ENCODE results near the gene MZF1.

MZF1 gene

DNA sequence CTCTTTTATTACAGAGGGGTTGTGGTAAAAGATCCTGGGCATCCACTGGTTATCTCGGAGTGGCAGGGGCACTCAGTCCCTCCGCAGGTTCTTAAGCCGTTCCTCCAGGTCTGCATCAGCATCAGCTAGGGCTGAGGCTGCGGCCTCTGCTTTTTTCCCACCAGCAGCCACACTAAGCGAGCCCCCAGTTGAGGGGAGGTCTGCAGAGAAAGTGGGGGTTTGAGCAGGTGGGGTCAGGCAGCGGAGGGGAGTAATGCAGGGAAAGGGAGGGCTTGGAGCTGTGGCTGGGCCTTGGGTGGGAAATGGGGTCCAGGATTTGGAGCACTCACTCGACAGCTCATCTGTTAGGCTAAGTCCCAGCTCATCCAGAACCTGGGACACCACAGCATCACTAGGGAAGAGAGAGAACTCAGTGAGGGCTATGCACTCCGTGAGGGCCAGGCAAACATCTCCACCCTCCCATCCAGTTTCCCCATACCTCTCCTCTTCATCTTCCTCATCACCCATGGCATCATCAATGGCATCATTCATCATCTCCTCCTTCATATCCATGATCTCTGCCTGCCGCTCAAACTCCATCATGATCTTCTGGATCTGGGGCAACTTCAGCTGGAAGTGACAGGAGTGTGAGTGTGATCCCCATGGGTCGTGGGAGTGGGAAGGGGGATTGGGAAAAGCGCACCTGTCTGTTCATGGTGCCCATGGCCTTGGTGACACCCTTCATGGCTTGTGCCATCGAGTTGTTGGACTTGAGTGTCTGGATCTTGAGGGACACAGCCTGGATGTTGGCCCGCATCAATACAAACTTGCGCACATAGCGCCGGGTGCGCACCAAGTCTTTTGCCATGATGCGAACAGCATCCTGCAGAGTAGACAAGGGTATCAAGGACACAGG lies 21.3 kb downstream of the MZF1 start:
- no peaks in the 10 kb centered on the region for H3K27me3 ChIP-seq (ENCODE audit: insufficient read depth, low read length)
- 95% methylated on average over 18 of the region's 18 CpGs for WGBS
- H3K4me3 ChIP-seq (ENCODE audit: low read length) = no peak overlapping the region
- H3K36me3 ChIP-seq (ENCODE audit: insufficient read depth, low read length) = peaks cover 69% of the 10 kb centered on the region
- no peak overlapping the region for H3K27ac ChIP-seq (ENCODE audit: low read depth, low read length)
- no peaks in the 10 kb centered on the region for H3K4me1 ChIP-seq (ENCODE audit: insufficient read depth, low read length)
- H3K9me3 ChIP-seq (ENCODE audit: insufficient read depth, low read depth, low read length) = no peaks in the 10 kb centered on the region
- H3K9ac ChIP-seq (ENCODE audit: low read depth, low read length) = no peak overlapping the region

DNA sequence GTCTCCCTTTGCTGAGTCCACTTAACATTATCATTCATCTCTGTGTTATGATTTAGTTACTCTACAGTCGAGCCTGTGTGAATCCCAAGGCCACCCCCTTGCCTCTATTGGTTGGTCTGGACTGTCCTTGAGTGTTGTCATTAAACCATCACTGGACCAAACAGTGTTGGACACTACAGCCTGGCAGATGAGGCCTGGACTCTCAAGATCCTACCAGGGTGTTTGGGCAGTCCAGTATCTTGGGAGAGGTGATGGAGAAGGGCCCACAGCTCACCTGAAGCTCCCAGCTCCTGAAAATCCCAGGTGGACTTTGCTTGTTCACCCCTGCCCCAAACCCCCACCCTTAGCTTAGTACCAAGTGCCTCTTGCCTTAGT lies 22.0 kb downstream of the MZF1 start:
- peaks cover 69% of the 10 kb centered on the region for H3K36me3 ChIP-seq (ENCODE audit: insufficient read depth, low read length)
- no peak overlapping the region for H3K4me3 ChIP-seq (ENCODE audit: low read length)
- no peak overlapping the region for H3K27ac ChIP-seq (ENCODE audit: low read depth, low read length)
- no peaks in the 10 kb centered on the region for H3K27me3 ChIP-seq (ENCODE audit: insufficient read depth, low read length)
- H3K4me1 ChIP-seq (ENCODE audit: insufficient read depth, low read length) = peaks cover 7% of the 10 kb centered on the region; the same call in 1 of the 2 replicates
- no peak overlapping the region for H3K9ac ChIP-seq (ENCODE audit: low read depth, low read length)
- no peaks in the 10 kb centered on the region for H3K9me3 ChIP-seq (ENCODE audit: insufficient read depth, low read depth, low read length)
- WGBS = 87% methylated on average over 1 of the region's 1 CpG

- 96% methylated on average over 13 of the region's 13 CpGs for WGBS
- Histone ChIP-seq H3K9ac (ENCODE audit: low read depth, low read length) (no peak overlapping the region), H3K27ac (ENCODE audit: low read depth, low read length) (no peak overlapping the region), H3K9me3 (ENCODE audit: insufficient read depth, low read depth, low read length) (no peaks in the 10 kb centered on the region), H3K27me3 (ENCODE audit: insufficient read depth, low read length) (no peaks in the 10 kb centered on the region), H3K4me1 (ENCODE audit: insufficient read depth, low read length) (peaks cover 7% of the 10 kb centered on the region; the same call in 1 of the 2 replicates), H3K36me3 (ENCODE audit: insufficient read depth, low read length) (peaks cover 72% of the 10 kb centered on the region), H3K4me3 (ENCODE audit: low read length) (no peak overlapping the region)
These were observed 22.6 kb downstream of the MZF1 start for GRCh38 chr19:58550362-58551122.

DNA sequence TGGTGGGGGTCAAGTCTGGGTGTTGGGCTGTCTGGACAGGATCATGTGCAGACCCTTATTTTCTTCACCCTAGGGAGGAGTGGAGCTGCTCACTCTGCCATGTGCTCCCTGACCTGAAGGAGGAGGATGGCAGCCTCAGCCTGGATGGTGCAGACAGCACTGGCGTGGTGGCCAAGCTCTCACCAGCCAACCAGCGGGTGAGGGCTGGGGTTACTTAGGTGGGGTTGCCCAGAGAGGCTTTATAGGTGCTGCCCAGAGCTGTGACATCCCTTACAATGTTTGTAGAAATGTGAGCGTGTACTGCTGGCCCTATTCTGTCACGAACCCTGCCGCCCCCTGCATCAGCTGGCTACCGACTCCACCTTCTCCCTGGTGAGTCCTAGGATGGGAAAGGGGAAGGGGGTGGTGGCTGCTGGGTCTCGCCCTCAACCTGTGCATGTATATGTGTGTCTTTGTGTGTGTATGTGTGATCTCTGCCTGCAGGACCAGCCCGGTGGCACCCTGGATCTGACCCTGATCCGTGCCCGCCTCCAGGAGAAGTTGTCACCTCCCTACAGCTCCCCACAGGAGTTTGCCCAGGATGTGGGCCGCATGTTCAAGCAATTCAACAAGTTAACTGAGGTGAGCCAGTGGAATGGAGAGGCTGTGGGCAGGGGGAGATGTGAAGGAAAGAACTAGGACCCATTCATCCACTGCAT lies 23.3 kb downstream of the MZF1 start:
- Histone ChIP-seq H3K27me3 (ENCODE audit: insufficient read depth, low read length) (no peaks in the 10 kb centered on the region), H3K36me3 (ENCODE audit: insufficient read depth, low read length) (peaks cover 74% of the 10 kb centered on the region), H3K4me3 (ENCODE audit: low read length) (no peak overlapping the region), H3K4me1 (ENCODE audit: insufficient read depth, low read length) (peaks cover 7% of the 10 kb centered on the region; the same call in 1 of the 2 replicates), H3K9ac (ENCODE audit: low read depth, low read length) (no peak overlapping the region), H3K27ac (ENCODE audit: low read depth, low read length) (no peak overlapping the region), H3K9me3 (ENCODE audit: insufficient read depth, low read depth, low read length) (no peaks in the 10 kb centered on the region)
- WGBS = 96% methylated on average over 11 of the region's 11 CpGs

DNA sequence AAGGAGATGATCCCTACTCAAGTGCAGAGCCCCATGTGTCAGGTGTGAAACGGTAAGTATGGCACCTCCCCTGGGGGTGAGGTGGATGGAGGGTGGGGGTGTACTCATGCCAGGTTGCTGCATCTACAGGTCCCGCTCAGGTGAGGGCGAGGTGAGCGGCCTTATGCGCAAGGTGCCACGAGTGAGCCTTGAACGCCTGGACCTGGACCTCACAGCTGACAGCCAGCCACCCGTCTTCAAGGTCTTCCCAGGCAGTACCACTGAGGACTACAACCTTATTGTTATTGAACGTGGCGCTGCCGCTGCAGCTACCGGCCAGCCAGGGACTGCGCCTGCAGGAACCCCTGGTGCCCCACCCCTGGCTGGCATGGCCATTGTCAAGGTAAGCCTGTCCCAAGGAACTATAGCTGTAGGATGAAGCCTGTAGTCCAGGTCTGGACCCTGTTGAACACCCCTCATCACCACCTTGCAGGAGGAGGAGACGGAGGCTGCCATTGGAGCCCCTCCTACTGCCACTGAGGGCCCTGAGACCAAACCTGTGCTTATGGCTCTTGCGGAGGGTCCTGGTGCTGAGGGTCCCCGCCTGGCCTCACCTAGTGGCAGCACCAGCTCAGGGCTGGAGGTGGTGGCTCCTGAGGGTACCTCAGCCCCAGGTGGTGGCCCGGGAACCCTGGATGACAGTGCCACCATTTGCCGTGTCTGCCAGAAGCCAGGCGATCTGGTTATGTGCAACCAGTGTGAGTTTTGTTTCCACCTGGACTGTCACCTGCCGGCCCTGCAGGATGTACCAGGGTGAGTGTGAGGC lies 24.1 kb downstream of the MZF1 start:
- Histone ChIP-seq H3K4me1 (ENCODE audit: insufficient read depth, low read length) (peaks cover 7% of the 10 kb centered on the region; the same call in 1 of the 2 replicates), H3K4me3 (ENCODE audit: low read length) (no peak overlapping the region), H3K27ac (ENCODE audit: low read depth, low read length) (no peak overlapping the region), H3K36me3 (ENCODE audit: insufficient read depth, low read length) (peaks cover 74% of the 10 kb centered on the region), H3K9me3 (ENCODE audit: insufficient read depth, low read depth, low read length) (no peaks in the 10 kb centered on the region), H3K27me3 (ENCODE audit: insufficient read depth, low read length) (no peaks in the 10 kb centered on the region), H3K9ac (ENCODE audit: low read depth, low read length) (no peak overlapping the region)
- WGBS = 97% methylated on average over 20 of the region's 20 CpGs

DNA sequence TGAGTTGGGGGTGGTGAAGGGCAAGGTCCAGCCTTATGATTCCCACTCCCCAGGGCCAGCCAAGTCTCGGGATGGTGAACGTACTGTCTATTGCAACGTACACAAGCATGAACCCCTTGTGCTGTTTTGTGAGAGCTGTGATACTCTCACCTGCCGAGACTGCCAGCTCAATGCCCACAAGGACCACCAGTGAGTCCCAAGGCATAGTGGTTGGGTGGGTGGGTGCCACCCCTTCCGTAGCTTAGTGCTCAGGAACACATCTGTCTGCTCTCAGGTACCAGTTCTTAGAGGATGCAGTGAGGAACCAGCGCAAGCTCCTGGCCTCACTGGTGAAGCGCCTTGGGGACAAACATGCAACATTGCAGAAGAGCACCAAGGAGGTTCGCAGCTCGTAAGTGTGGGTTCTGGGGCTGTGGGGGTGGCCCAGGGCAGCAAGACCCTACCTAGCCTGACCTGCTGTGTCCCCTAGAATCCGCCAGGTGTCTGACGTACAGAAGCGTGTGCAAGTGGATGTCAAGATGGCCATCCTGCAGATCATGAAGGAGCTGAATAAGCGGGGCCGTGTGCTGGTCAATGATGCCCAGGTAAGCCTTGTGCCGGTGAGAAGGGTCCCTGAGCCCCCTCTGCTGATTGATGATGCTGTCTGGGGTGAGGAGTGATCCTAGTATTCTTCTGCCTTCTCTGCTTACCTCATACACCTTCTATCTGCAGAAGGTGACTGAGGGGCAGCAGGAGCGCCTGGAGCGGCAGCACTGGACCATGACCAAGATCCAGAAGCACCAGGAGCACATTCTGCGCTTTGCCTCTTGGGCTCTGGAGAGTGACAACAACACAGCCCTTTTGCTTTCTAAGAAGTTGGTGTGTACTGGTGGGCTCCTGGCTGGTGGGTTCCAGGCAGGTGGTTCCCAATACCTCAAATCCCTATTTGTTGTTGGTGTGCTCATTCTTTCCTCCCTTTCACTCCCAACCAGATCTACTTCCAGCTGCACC lies 25.5 kb downstream of the MZF1 start:
- H3K4me3 ChIP-seq (ENCODE audit: low read length) = no peak overlapping the region
- 96% methylated on average over 18 of the region's 18 CpGs for WGBS
- H3K36me3 ChIP-seq (ENCODE audit: insufficient read depth, low read length) = peaks cover 71% of the 10 kb centered on the region

DNA sequence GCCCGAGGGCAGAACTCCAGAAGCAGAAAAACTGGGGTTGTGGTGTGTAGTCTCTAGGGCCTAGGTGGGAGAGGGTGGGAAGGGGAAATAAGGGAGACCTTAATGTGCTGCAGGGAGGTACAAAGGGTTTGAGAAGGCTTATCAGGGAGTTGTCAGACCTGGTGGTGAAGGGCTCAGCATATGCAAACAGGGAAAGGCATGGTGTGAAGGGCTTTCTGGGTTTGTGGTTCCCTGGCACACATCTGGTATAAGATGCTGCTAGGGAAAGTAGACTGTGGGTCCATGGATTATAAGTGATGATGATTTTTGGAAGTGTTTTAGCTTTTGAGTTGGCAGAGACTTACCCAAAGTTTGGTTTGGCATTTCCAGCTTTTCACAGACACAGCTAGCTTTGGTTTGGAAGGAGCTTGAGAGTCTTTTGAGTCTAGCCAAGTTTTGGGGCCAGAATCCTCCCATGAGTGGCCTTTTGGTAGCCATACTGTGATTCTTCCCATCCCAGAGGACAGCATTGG lies 27.1 kb downstream of the MZF1 start:
- Histone ChIP-seq H3K4me3 (ENCODE audit: low read length) (peak overlapping the region; percentile 100), H3K27me3 (ENCODE audit: insufficient read depth, low read length) (peaks cover 13% of the 10 kb centered on the region), H3K36me3 (ENCODE audit: insufficient read depth, low read length) (peaks cover 57% of the 10 kb centered on the region), H3K27ac (ENCODE audit: low read depth, low read length) (no peak overlapping the region), H3K4me1 (ENCODE audit: insufficient read depth, low read length) (peaks cover 7% of the 10 kb centered on the region; the same call in 1 of the 2 replicates), H3K9ac (ENCODE audit: low read depth, low read length) (peak overlapping the region; percentile 98), H3K9me3 (ENCODE audit: insufficient read depth, low read depth, low read length) (no peaks in the 10 kb centered on the region)
- 34% methylated on average over 1 of the region's 1 CpG for WGBS

More for the DNA sequence above, 25.5 kb downstream of the MZF1 start:
- peaks cover 7% of the 10 kb centered on the region; the same call in 1 of the 2 replicates for H3K4me1 ChIP-seq (ENCODE audit: insufficient read depth, low read length)
- peaks cover 2% of the 10 kb centered on the region for H3K27me3 ChIP-seq (ENCODE audit: insufficient read depth, low read length)
- H3K9ac ChIP-seq (ENCODE audit: low read depth, low read length) = no peak overlapping the region
- H3K9me3 ChIP-seq (ENCODE audit: insufficient read depth, low read depth, low read length) = no peaks in the 10 kb centered on the region
- no peak overlapping the region for H3K27ac ChIP-seq (ENCODE audit: low read depth, low read length)

- peak overlapping the region; percentile 100 for H3K4me3 ChIP-seq (ENCODE audit: low read length)
- no peaks in the 10 kb centered on the region for H3K9me3 ChIP-seq (ENCODE audit: insufficient read depth, low read depth, low read length)
- peak overlapping the region; percentile 98 for H3K9ac ChIP-seq (ENCODE audit: low read depth, low read length)
- peaks cover 51% of the 10 kb centered on the region for H3K36me3 ChIP-seq (ENCODE audit: insufficient read depth, low read length)
- H3K27ac ChIP-seq (ENCODE audit: low read depth, low read length) = peak overlapping the region; percentile 77; the same call in 1 of the 2 replicates
- peaks cover 7% of the 10 kb centered on the region; the same call in 1 of the 2 replicates for H3K4me1 ChIP-seq (ENCODE audit: insufficient read depth, low read length)
- 10% methylated on average over 21 of the region's 21 CpGs for WGBS
- peaks cover 15% of the 10 kb centered on the region for H3K27me3 ChIP-seq (ENCODE audit: insufficient read depth, low read length)
These were observed 27.7 kb downstream of the MZF1 start for GRCh38 chr19:58545286-58546018.
